ENCODE measurements around the gene WDPCP.

DNA sequence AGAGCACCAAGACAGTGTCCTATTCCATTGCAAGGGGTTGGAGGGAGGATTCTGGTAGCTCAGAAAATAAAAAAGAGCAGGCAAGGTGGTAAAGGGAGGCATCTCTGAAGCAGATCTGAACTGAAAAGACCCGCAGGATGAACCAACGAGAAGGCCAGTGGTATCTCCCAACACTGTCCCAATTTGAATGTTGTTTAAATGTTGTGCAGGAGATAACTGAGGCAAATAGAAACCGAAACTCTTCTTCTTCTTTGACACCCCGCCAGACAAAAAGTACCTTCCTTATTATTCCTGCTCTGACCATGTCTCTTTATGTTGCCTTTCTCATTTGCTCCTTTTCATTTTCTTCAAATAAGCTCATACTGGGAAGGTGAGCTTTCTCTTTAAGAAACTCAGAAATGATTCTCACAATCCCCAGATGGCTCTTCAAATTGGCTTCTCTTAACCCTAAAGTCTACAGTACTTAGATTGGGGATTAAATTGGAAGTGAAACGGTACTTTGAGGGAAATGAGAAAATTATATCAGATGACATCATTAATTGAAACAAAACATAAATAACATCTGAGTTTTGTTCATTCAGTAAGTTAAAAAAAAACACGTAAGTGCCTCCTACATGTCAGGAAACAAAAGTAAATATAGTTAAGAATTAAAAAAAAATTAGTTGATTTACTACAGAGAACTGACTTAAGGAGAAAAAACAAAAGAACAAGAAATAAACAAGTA is 143.6 kb downstream of the WDPCP start:
- TF ChIP-seq, protein P1, sequence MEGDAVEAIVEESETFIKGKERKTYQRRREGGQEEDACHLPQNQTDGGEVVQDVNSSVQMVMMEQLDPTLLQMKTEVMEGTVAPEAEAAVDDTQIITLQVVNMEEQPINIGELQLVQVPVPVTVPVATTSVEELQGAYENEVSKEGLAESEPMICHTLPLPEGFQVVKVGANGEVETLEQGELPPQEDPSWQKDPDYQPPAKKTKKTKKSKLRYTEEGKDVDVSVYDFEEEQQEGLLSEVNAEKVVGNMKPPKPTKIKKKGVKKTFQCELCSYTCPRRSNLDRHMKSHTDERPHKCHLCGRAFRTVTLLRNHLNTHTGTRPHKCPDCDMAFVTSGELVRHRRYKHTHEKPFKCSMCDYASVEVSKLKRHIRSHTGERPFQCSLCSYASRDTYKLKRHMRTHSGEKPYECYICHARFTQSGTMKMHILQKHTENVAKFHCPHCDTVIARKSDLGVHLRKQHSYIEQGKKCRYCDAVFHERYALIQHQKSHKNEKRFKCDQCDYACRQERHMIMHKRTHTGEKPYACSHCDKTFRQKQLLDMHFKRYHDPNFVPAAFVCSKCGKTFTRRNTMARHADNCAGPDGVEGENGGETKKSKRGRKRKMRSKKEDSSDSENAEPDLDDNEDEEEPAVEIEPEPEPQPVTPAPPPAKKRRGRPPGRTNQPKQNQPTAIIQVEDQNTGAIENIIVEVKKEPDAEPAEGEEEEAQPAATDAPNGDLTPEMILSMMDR (IDR thresholded peaks at IDR 0.05) = no peak
- TF ChIP-seq POLR2AphosphoS5 (IDR thresholded peaks at IDR 0.05; ENCODE audit: low read depth, low read length) (no peak), SIN3A (IDR thresholded peaks at IDR 0.05; ENCODE audit: borderline replicate concordance, insufficient read depth, low read depth, low read length) (no peak)
